ENCODE results near the gene MAPT.

The MAPT gene

DNA sequence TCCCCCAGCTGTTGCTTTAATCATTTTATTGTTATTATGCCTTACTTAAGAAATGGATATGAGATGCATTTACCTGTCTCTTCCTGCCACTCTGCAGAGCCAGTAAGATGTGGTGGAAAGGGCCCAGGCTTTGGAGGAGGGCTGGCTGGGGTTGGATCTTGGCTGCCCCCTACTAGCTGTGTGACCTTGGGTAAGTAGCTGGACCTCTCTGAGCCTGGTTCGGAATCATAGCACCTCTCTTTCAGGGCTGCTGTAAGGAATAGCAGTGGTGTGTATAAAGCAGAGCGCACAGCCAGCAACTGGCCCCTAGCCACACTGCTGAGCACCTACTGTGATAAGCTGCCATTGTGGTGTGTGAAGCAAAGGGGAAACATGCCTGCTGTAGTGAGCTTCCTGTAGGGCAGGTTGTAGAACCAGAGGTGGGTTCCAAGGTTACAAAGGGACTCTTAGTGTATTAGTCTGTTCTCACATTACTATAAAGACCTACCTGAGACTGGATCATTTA lies 23.9 kb downstream of the MAPT start:
- H3K27me3 ChIP-seq (replicated peaks; ENCODE audit: insufficient read depth, low read length) = no peaks in the 10 kb centered on the region
- TF ChIP-seq EZH2 (optimal IDR thresholded peaks at IDR 0.05; ENCODE audit: low read depth, low read length) (no peak), EZH2phosphoT487 (IDR thresholded peaks at IDR 0.05; ENCODE audit: low read length) (no peak)
- TF ChIP-seq, protein P1, sequence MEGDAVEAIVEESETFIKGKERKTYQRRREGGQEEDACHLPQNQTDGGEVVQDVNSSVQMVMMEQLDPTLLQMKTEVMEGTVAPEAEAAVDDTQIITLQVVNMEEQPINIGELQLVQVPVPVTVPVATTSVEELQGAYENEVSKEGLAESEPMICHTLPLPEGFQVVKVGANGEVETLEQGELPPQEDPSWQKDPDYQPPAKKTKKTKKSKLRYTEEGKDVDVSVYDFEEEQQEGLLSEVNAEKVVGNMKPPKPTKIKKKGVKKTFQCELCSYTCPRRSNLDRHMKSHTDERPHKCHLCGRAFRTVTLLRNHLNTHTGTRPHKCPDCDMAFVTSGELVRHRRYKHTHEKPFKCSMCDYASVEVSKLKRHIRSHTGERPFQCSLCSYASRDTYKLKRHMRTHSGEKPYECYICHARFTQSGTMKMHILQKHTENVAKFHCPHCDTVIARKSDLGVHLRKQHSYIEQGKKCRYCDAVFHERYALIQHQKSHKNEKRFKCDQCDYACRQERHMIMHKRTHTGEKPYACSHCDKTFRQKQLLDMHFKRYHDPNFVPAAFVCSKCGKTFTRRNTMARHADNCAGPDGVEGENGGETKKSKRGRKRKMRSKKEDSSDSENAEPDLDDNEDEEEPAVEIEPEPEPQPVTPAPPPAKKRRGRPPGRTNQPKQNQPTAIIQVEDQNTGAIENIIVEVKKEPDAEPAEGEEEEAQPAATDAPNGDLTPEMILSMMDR (IDR thresholded peaks at IDR 0.05; ENCODE audit: low read length) = no peak
- no peak overlapping the region for H2AFZ ChIP-seq (ENCODE audit: low read length)
- no peak overlapping the region for H3K27ac ChIP-seq (ENCODE audit: low read length)
- no peaks in the 10 kb centered on the region for H3K36me3 ChIP-seq (replicated peaks; ENCODE audit: insufficient read depth, low read length)
- no peaks in the 10 kb centered on the region for H3K9me3 ChIP-seq (replicated peaks; ENCODE audit: insufficient read depth, low read length)
- H3K9ac ChIP-seq (ENCODE audit: low read length) = no peak overlapping the region
- H3K9me2 ChIP-seq (replicated peaks; ENCODE audit: insufficient read depth, low read length) = no peaks in the 10 kb centered on the region
- no peak for DNase-seq
- no peaks in the 10 kb centered on the region for H3K4me1 ChIP-seq (ENCODE audit: low read length)
- H3F3A ChIP-seq (ENCODE audit: insufficient read depth, low read length) = no peaks in the 10 kb centered on the region
- no peak overlapping the region for H3K4me3 ChIP-seq (ENCODE audit: low read length)
- no peaks in the 10 kb centered on the region for H4K20me1 ChIP-seq (ENCODE audit: insufficient read depth, low read length)
- H3K4me2 ChIP-seq (ENCODE audit: low read depth, low read length) = no peak overlapping the region
- no peaks in the 10 kb centered on the region for H3K79me2 ChIP-seq (ENCODE audit: low read length)

DNA sequence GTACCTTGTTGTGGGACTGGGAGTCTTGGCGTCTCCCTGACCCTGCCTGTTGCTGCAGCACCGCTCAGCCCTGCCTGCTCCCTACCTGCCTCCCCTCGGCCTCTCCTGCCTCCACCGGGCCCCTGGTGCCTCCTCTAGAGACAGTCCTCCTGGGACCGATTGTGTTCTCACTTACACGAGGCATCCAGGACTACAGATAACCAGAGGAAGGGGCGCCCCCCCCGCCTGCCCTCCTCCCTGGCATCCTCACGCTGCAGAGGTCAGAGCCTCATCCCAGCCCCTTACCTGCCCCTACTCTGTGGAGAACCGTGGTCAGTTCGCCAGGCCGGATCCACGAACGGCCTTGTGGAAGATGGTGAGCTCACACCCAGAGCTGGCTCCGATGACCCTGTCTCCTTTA lies 24.8 kb downstream of the MAPT start:
- Histone ChIP-seq H3K9ac (ENCODE audit: low read length) (no peak overlapping the region), H3K9me3 (replicated peaks; ENCODE audit: insufficient read depth, low read length) (no peaks in the 10 kb centered on the region), H2AFZ (ENCODE audit: low read length) (no peak overlapping the region), H3K36me3 (replicated peaks; ENCODE audit: insufficient read depth, low read length) (no peaks in the 10 kb centered on the region), H3K9me2 (replicated peaks; ENCODE audit: insufficient read depth, low read length) (no peaks in the 10 kb centered on the region), H4K20me1 (ENCODE audit: insufficient read depth, low read length) (no peaks in the 10 kb centered on the region), H3K4me2 (ENCODE audit: low read depth, low read length) (no peak overlapping the region), H3K27me3 (replicated peaks; ENCODE audit: insufficient read depth, low read length) (no peaks in the 10 kb centered on the region), H3K27ac (ENCODE audit: low read length) (no peak overlapping the region), H3K4me1 (ENCODE audit: low read length) (no peaks in the 10 kb centered on the region), H3F3A (ENCODE audit: insufficient read depth, low read length) (no peaks in the 10 kb centered on the region), H3K4me3 (ENCODE audit: low read length) (no peak overlapping the region), H3K79me2 (ENCODE audit: low read length) (no peaks in the 10 kb centered on the region)
- TF ChIP-seq EZH2phosphoT487 (IDR thresholded peaks at IDR 0.05; ENCODE audit: low read length) (no peak), EZH2 (optimal IDR thresholded peaks at IDR 0.05; ENCODE audit: low read depth, low read length) (no peak)
- TF ChIP-seq, protein P1 (IDR thresholded peaks at IDR 0.05; ENCODE audit: low read length) = no peak
- no peak for DNase-seq

DNA sequence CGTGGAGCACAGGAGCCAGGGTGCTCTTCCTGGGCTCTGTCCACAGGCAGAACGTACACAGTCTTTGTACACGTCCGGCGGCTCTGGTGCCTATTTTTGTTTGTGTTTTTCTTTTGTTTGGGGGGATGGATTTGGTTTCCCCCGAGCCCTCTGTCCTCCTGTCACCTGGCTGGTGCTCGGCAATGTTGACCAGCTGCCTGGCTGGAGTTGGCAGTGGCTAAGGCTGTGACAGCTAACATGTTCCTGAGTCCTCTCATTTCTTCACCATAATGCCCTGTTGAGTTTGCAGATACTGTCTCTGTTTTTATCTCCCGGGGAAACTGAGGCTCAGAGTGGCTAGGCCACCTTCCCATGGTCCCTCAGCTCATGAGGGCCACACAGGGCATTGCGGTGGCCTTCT lies 25.7 kb downstream of the MAPT start:
- H3K9ac ChIP-seq (ENCODE audit: low read length) = no peak overlapping the region
- H3K27ac ChIP-seq (ENCODE audit: low read length) = no peak overlapping the region
- no peaks in the 10 kb centered on the region for H3K9me2 ChIP-seq (replicated peaks; ENCODE audit: insufficient read depth, low read length)
- no peak overlapping the region for H3K4me3 ChIP-seq (ENCODE audit: low read length)
- no peak for DNase-seq
- no peaks in the 10 kb centered on the region for H3K27me3 ChIP-seq (replicated peaks; ENCODE audit: insufficient read depth, low read length)
- H3K9me3 ChIP-seq (replicated peaks; ENCODE audit: insufficient read depth, low read length) = no peaks in the 10 kb centered on the region
- no peaks in the 10 kb centered on the region for H3F3A ChIP-seq (ENCODE audit: insufficient read depth, low read length)
- no peak overlapping the region for H2AFZ ChIP-seq (ENCODE audit: low read length)
- no peaks in the 10 kb centered on the region for H4K20me1 ChIP-seq (ENCODE audit: insufficient read depth, low read length)
- TF ChIP-seq EZH2 (optimal IDR thresholded peaks at IDR 0.05; ENCODE audit: low read depth, low read length) (no peak), EZH2phosphoT487 (IDR thresholded peaks at IDR 0.05; ENCODE audit: low read length) (no peak)
- TF ChIP-seq, protein P1 (IDR thresholded peaks at IDR 0.05; ENCODE audit: low read length) = no peak
- H3K4me1 ChIP-seq (ENCODE audit: low read length) = no peaks in the 10 kb centered on the region
- H3K79me2 ChIP-seq (ENCODE audit: low read length) = no peaks in the 10 kb centered on the region
- no peak overlapping the region for H3K4me2 ChIP-seq (ENCODE audit: low read depth, low read length)
- no peaks in the 10 kb centered on the region for H3K36me3 ChIP-seq (replicated peaks; ENCODE audit: insufficient read depth, low read length)
